ENCODE results near the gene POLR1B.
"Not testable (repeated sequence)": the region's sequence is repeated elsewhere in the genome, so short reads cannot be mapped to it uniquely, and the experiment has no call there.

DNA sequence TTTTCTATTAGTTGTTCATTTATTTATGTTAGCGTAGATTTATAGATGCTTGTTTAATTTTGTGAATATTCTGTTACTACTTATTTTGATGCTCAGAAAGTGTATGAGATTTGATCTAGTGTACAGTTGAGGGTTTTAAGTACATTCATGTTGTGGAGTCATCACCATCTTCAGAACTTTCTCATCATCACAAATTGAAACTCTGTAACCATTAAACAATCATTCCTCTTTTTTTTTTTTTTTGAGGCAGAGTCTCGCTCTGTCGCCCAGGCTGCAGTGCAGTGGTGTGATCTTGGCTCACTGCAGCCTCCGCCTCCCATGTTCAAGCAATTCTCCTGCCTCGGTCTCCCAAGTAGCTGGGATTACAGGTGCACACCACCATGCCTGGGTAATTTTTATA lies 24.2 kb downstream of the POLR1B start:
- TF ChIP-seq POLR2AphosphoS5, POLR2A (IDR thresholded peaks at IDR 0.05; ENCODE audit: low read depth, low read length): not testable (repeated sequence)
